H9 (cell line): ENCODE measurements around the gene MEA1. TPM values are rescaled to one million over a fixed set of nuclear protein-coding genes. Genes with fewer than 3 reads are reported as not detected.

Experiments
- DNase-seq: peaks from one replicate; pipeline ENCODE4 v3.0.0-alpha.2; 2017
- H2AFZ ChIP-seq: one replicate; pipeline ENCODE4 v1.6.1; 2013; ENCODE audit warnings: mild to moderate bottlenecking, low read length, control low read depth, moderate library complexity
- H2AK5ac ChIP-seq: 2 replicates; pipeline ENCODE4 v1.6.1; 2013; ENCODE audit warnings: low read length, control low read depth, mixed read lengths; ENCODE audit not compliant: insufficient read length
- H2BK120ac ChIP-seq: one replicate; pipeline ENCODE4 v1.6.1; 2013; ENCODE audit warnings: low read depth, mild to moderate bottlenecking, low read length, control low read depth, inconsistent platforms; ENCODE audit not compliant: poor library complexity, severe bottlenecking
- H2BK12ac ChIP-seq: 2 replicates; pipeline ENCODE4 v1.6.1; 2013; ENCODE audit warnings: low read length, control low read depth, mixed read lengths, low read depth; ENCODE audit not compliant: insufficient read length
- H2BK15ac ChIP-seq: 2 replicates; pipeline ENCODE4 v1.6.1; 2013; ENCODE audit warnings: low read depth, low read length, control low read depth
- H2BK20ac ChIP-seq: one replicate; pipeline ENCODE4 v1.6.1; 2013; ENCODE audit warnings: low read depth, mild to moderate bottlenecking, low read length, control low read depth, inconsistent platforms; ENCODE audit not compliant: poor library complexity, severe bottlenecking
- H2BK5ac ChIP-seq: 2 replicates; pipeline ENCODE4 v1.6.1; 2013; ENCODE audit warnings: low read length, control low read depth, mixed read lengths; ENCODE audit not compliant: insufficient read length
- H3K14ac ChIP-seq: 2 replicates; pipeline ENCODE4 v1.6.1; 2013; ENCODE audit warnings: low read length, control low read depth; ENCODE audit not compliant: insufficient read depth
- H3K18ac ChIP-seq: 2 replicates; pipeline ENCODE4 v1.6.1; 2013; ENCODE audit warnings: low read depth, mild to moderate bottlenecking, mixed read lengths, low read length, control low read depth; ENCODE audit not compliant: insufficient read length
- H3K23ac ChIP-seq: 2 replicates; pipeline ENCODE4 v1.6.1; 2013; ENCODE audit warnings: low read length, control low read depth, mixed read lengths, low read depth; ENCODE audit not compliant: insufficient read length
- H3K23me2 ChIP-seq: 2 replicates; pipeline ENCODE4 v1.6.1; 2013; ENCODE audit warnings: low read depth, mild to moderate bottlenecking, mixed read lengths, low read length, control low read depth; ENCODE audit not compliant: insufficient read length, poor library complexity, severe bottlenecking
- H3K27ac ChIP-seq: 2 replicates; pipeline ENCODE4 v1.5.1; 2013; ENCODE audit warnings: low read length, control low read depth, mixed read lengths, low read depth; ENCODE audit not compliant: insufficient read length
- H3K27me3 ChIP-seq: 2 replicates; pipeline ENCODE4 v1.6.1; 2013; ENCODE audit warnings: low read length, control low read depth, inconsistent platforms; ENCODE audit not compliant: insufficient read depth
- H3K4ac ChIP-seq: 2 replicates; pipeline ENCODE4 v1.6.1; 2013; ENCODE audit warnings: low read depth, mild to moderate bottlenecking, control low read depth, inconsistent platforms, low read length, moderate library complexity
- H3K4me1 ChIP-seq: 2 replicates; pipeline ENCODE4 v1.6.1; 2013; ENCODE audit warnings: low read length, control low read depth, inconsistent platforms; ENCODE audit not compliant: insufficient read depth
- H3K4me2 ChIP-seq: 2 replicates; pipeline ENCODE4 v1.6.1; 2013; ENCODE audit warnings: low read length, control low read depth, mixed read lengths; ENCODE audit not compliant: insufficient read length, insufficient read depth
- H3K56ac ChIP-seq: 2 replicates; pipeline ENCODE4 v1.6.1; 2013; ENCODE audit warnings: low read depth, mild to moderate bottlenecking, mixed read lengths, low read length, control low read depth; ENCODE audit not compliant: insufficient read length
- H3K79me1 ChIP-seq: 2 replicates; pipeline ENCODE4 v1.6.1; 2013; ENCODE audit warnings: low read depth, mild to moderate bottlenecking, moderate library complexity, low read length, control low read depth, inconsistent platforms; ENCODE audit not compliant: insufficient read depth, poor library complexity, severe bottlenecking
- H3K79me2 ChIP-seq: 2 replicates; pipeline ENCODE4 v1.6.1; 2013; ENCODE audit warnings: low read length, control low read depth, inconsistent platforms; ENCODE audit not compliant: insufficient read depth
- H3K9ac ChIP-seq: 2 replicates; pipeline ENCODE4 v1.6.1; 2013; ENCODE audit warnings: low read length, control low read depth, mixed read lengths; ENCODE audit not compliant: insufficient read length; ENCODE audit errors: extremely low read depth
- H3K9me3 ChIP-seq: one replicate; pipeline ENCODE4 v1.6.1; 2013; ENCODE audit warnings: low read depth, low read length, inconsistent platforms; ENCODE audit not compliant: control insufficient read depth
- H3T11ph ChIP-seq: one replicate; pipeline ENCODE4 v1.6.1; 2013; ENCODE audit warnings: mild to moderate bottlenecking, low read length, control low read depth, inconsistent platforms
- H4K20me1 ChIP-seq: one replicate; pipeline ENCODE4 v1.6.1; 2013; ENCODE audit not compliant: control insufficient read depth, insufficient read length, insufficient read depth
- H4K5ac ChIP-seq: 2 replicates; pipeline ENCODE4 v1.6.1; 2013; ENCODE audit warnings: low read depth, mild to moderate bottlenecking, mixed read lengths, low read length, control low read depth; ENCODE audit not compliant: insufficient read length
- H4K8ac ChIP-seq: replicated peaks from 2 replicates; pipeline ENCODE4 v1.6.1; 2013; ENCODE audit warnings: low read length, control low read depth, mixed read lengths, low read depth; ENCODE audit not compliant: insufficient read length
- H4K91ac ChIP-seq: 2 replicates; pipeline ENCODE4 v1.6.1; 2013; ENCODE audit warnings: low read depth, mild to moderate bottlenecking, moderate library complexity, mixed read lengths, low read length, control low read depth; ENCODE audit not compliant: insufficient read length
- H3K27ac Mint-ChIP-seq, 3 experiments: 2 replicates in 2 of 3; 3 replicates in 1 of 3; pipeline ENCODE4 v1.8.0; 2020 to 2021; ENCODE audit warnings: mixed read lengths in 3 of 3, mild to moderate bottlenecking in 1 of 3, moderate library complexity in 1 of 3
- H3K27me3 Mint-ChIP-seq: 2 replicates; pipeline ENCODE4 v1.8.0; 2021; ENCODE audit warnings: low read depth, mild to moderate bottlenecking, moderate library complexity, mixed read lengths
- H3K36me3 Mint-ChIP-seq, 3 experiments: 2 replicates in 2 of 3; 3 replicates in 1 of 3; pipeline ENCODE4 v1.8.0; 2020 to 2021; ENCODE audit warnings: low read depth in 3 of 3, mixed read lengths in 3 of 3; ENCODE audit not compliant: insufficient read depth in 1 of 3
- H3K4me1 Mint-ChIP-seq, 2 experiments: 2 replicates each; pipeline ENCODE4 v1.8.0; 2020; ENCODE audit warnings: mixed read lengths in 2 of 2
- H3K4me3 Mint-ChIP-seq, 2 experiments: 2 replicates in 1 of 2; 3 replicates in 1 of 2; pipeline ENCODE4 v1.8.0; 2020 to 2021; ENCODE audit warnings: mild to moderate bottlenecking in 2 of 2, mixed read lengths in 2 of 2, moderate library complexity in 1 of 2
- H3K9me3 Mint-ChIP-seq, 2 experiments: 2 replicates in 1 of 2; 3 replicates in 1 of 2; pipeline ENCODE4 v1.8.0; 2020; ENCODE audit warnings: mild to moderate bottlenecking in 2 of 2, mixed read lengths in 2 of 2, moderate library complexity in 1 of 2
- WGBS: extraction: QIAGEN DNeasy Blood & Tissue Kit; methylation state at CpG from one replicate; pipeline ENCODE4 v1.1.7; 2013; ENCODE audit warnings: missing lambda C conversion rate, low lambda C conversion rate, mixed read lengths; ENCODE audit not compliant: insufficient read length; ENCODE audit errors: extremely low coverage; 5-methylcytosine and 5-hydroxymethylcytosine counted together
- total RNA-seq: library from RNA; stranded (reverse); gene quantifications from 2 replicates; pipeline ENCODE4 v1.2.1, GENCODE V29; 2021
- TF ChIP-seq, protein P1 (sequence below): fragments of 200-600 bp; sonication (generic); conservative IDR thresholded peaks from 3 replicates; pipeline ENCODE4 v1.8.0; 2021; ENCODE audit warnings: antibody characterized with exemption, mild to moderate bottlenecking

Gene MEA1
- total RNA-seq, 1 experiment from 2014 or later = 113 TPM

DNA sequence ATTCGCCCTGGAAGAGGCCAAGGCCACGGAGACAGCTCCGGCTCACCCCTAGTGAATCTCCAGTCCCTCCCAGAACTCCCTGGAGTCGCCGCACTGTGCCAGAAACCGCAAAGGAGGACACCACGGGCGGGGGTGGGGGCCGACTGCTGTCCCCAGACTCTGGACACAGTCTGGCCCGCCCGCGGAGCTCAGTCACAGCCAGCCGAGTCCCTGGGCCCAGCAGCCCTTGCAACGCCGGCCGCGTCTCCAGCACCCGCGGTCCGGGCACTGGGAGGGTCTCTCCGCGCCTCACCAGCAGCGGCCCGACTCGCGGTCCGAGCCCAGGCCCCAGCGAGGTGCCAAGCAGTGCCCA is 35.3 kb downstream of the MEA1 start:
- Mint-ChIP-seq H3K4me1 (peaks cover 13 to 17% of the 10 kb centered on the region in 2 experiments), H3K36me3 (peaks cover 4 to 10% (median 7%) of the 10 kb centered on the region in 3 experiments; a peak in 4 of 7 replicates), H3K4me3 (peak overlapping the region; percentile 83 to 87), H3K27ac (peak overlapping the region in 2 of 3 experiments; percentile 44 to 53; a peak in 2 of 7 replicates), H3K27me3 (no peaks in the 10 kb centered on the region), H3K9me3 (no peaks in the 10 kb centered on the region)
- Histone ChIP-seq H4K20me1 (no peaks in the 10 kb centered on the region), H3K4me2 (peak overlapping the region; percentile 76), H3T11ph (no peak overlapping the region), H3K14ac (no peak overlapping the region), H2BK15ac (no peak overlapping the region), H3K23me2 (peaks cover 11% of the 10 kb centered on the region), H2AFZ (no peak overlapping the region), H3K79me1 (no peaks in the 10 kb centered on the region), H2BK20ac (no peak overlapping the region), H2BK120ac (no peak overlapping the region), H3K4ac (no peak overlapping the region), H3K9me3 (no peaks in the 10 kb centered on the region), H3K27ac (no peak overlapping the region), H3K79me2 (no peaks in the 10 kb centered on the region), H3K9ac (peak overlapping the region; percentile 2), H3K56ac (no peak overlapping the region), H4K5ac (no peak overlapping the region), H3K18ac (no peak overlapping the region), H2BK5ac (no peak overlapping the region), H3K27me3 (no peaks in the 10 kb centered on the region), H3K4me1 (no peaks in the 10 kb centered on the region; the same call in 1 of the 2 replicates), H4K91ac (no peak overlapping the region), H4K8ac (no peak overlapping the region), H3K23ac (no peak overlapping the region), H2AK5ac (no peak overlapping the region), H2BK12ac (no peak overlapping the region)
- peak; percentile 41 for DNase-seq
- no CpG with 5 or more reads among the region's 28 CpGs for WGBS
- TF ChIP-seq, protein P1, sequence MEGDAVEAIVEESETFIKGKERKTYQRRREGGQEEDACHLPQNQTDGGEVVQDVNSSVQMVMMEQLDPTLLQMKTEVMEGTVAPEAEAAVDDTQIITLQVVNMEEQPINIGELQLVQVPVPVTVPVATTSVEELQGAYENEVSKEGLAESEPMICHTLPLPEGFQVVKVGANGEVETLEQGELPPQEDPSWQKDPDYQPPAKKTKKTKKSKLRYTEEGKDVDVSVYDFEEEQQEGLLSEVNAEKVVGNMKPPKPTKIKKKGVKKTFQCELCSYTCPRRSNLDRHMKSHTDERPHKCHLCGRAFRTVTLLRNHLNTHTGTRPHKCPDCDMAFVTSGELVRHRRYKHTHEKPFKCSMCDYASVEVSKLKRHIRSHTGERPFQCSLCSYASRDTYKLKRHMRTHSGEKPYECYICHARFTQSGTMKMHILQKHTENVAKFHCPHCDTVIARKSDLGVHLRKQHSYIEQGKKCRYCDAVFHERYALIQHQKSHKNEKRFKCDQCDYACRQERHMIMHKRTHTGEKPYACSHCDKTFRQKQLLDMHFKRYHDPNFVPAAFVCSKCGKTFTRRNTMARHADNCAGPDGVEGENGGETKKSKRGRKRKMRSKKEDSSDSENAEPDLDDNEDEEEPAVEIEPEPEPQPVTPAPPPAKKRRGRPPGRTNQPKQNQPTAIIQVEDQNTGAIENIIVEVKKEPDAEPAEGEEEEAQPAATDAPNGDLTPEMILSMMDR = no peak
